SJCRH30 (cell line): ENCODE results near the gene TRMT10C. TPM values are rescaled to one million over a fixed set of nuclear protein-coding genes. Genes with fewer than 3 reads are reported as not detected.
"Not testable (repeated sequence)": the region's sequence is repeated elsewhere in the genome, so short reads cannot be mapped to it uniquely, and the experiment has no call there.

Experiments used
- DNase-seq, 2 experiments: peaks; one replicate each; pipeline ENCODE4 v3.0.0-alpha.2; 2015 to 2020
- H3K27ac ChIP-seq: fragments of 250-450 bp; sonication (Bioruptor Pico); 2 replicates; pipeline ENCODE4 v1.5.1; 2020; ENCODE audit warnings: mild to moderate bottlenecking, moderate library complexity
- H3K27me3 ChIP-seq: fragments of 250-450 bp; sonication (Bioruptor Pico); 2 replicates; pipeline ENCODE4 v1.5.1; 2020; ENCODE audit warnings: mild to moderate bottlenecking, moderate library complexity
- H3K36me3 ChIP-seq: fragments of 250-450 bp; sonication (Bioruptor Pico); 2 replicates; pipeline ENCODE4 v1.5.1; 2020; ENCODE audit warnings: mild to moderate bottlenecking, moderate library complexity
- H3K4me1 ChIP-seq: fragments of 250-450 bp; sonication (Bioruptor Pico); 2 replicates; pipeline ENCODE4 v1.5.1; 2020; ENCODE audit warnings: mild to moderate bottlenecking, moderate library complexity
- H3K4me3 ChIP-seq: fragments of 250-450 bp; sonication (Bioruptor Pico); 2 replicates; pipeline ENCODE4 v1.5.1; 2020; ENCODE audit warnings: mild to moderate bottlenecking, moderate library complexity
- H3K9me3 ChIP-seq: fragments of 250-450 bp; sonication (Bioruptor Pico); replicated peaks from 2 replicates; pipeline ENCODE4 v1.5.1; 2020; ENCODE audit warnings: mild to moderate bottlenecking, moderate library complexity
- total RNA-seq: library from RNA; depleted of rRNA; stranded (reverse); fragments of >200 nt; shearing (Covaris generic); gene quantifications from 2 replicates; pipeline ENCODE4 v1.2.3, GENCODE V29; 2014

The TRMT10C gene
- total RNA-seq, 1 experiment from 2014 or later = 88.6 TPM

- Histone ChIP-seq H3K36me3 (no peaks in the 10 kb centered on the region), H3K27ac (no peak overlapping the region), H3K4me1 (no peaks in the 10 kb centered on the region), H3K27me3 (no peaks in the 10 kb centered on the region; the same call in 1 of the 2 replicates), H3K9me3 (no peaks in the 10 kb centered on the region), H3K4me3 (no peak overlapping the region)
- no peak for DNase-seq
These were observed 28.1 kb upstream of the TRMT10C start for GRCh38 chr3:101533603-101533968.

- Histone ChIP-seq H3K36me3 (no peaks in the 10 kb centered on the region), H3K27ac (no peak overlapping the region), H3K9me3 (no peaks in the 10 kb centered on the region), H3K4me3 (no peak overlapping the region), H3K4me1 (no peaks in the 10 kb centered on the region), H3K27me3 (no peaks in the 10 kb centered on the region; the same call in 1 of the 2 replicates)
- DNase-seq = no peak
These were observed 26.4 kb upstream of the TRMT10C start for GRCh38 chr3:101535221-101535620.

- no peaks in the 10 kb centered on the region for H3K4me1 ChIP-seq
- no peaks in the 10 kb centered on the region for H3K9me3 ChIP-seq
- no peaks in the 10 kb centered on the region; the same call in 1 of the 2 replicates for H3K27me3 ChIP-seq
- H3K36me3 ChIP-seq = no peaks in the 10 kb centered on the region
- DNase-seq = no peak
- no peak overlapping the region for H3K4me3 ChIP-seq
- H3K27ac ChIP-seq = no peak overlapping the region
These were observed 25.4 kb upstream of the TRMT10C start for GRCh38 chr3:101536266-101536665.

GRCh38 chr3:101536955-101537354, 24.7 kb upstream of the TRMT10C start:
- H3K27ac ChIP-seq, H3K36me3 ChIP-seq, H3K4me1 ChIP-seq, H3K4me3 ChIP-seq, H3K9me3 ChIP-seq, DNase-seq, H3K27me3 ChIP-seq: not testable (repeated sequence)

- H3K9me3 ChIP-seq = no peaks in the 10 kb centered on the region
- H3K36me3 ChIP-seq = no peaks in the 10 kb centered on the region
- H3K27ac ChIP-seq = no peak overlapping the region
- no peak for DNase-seq
- no peak overlapping the region for H3K4me3 ChIP-seq
- no peaks in the 10 kb centered on the region for H3K4me1 ChIP-seq
- H3K27me3 ChIP-seq = no peaks in the 10 kb centered on the region
These were observed 18.7 kb upstream of the TRMT10C start for GRCh38 chr3:101542957-101543356.

GRCh38 chr3:101544161-101544850, 17.4 kb upstream of the TRMT10C start:
- DNase-seq = no peak
- Histone ChIP-seq H3K27me3 (no peaks in the 10 kb centered on the region), H3K4me1 (no peaks in the 10 kb centered on the region), H3K4me3 (no peak overlapping the region), H3K27ac (no peak overlapping the region), H3K9me3 (no peaks in the 10 kb centered on the region), H3K36me3 (no peaks in the 10 kb centered on the region)

- Histone ChIP-seq H3K27me3 (no peaks in the 10 kb centered on the region), H3K4me3 (no peak overlapping the region), H3K9me3 (no peaks in the 10 kb centered on the region), H3K27ac (no peak overlapping the region), H3K36me3 (no peaks in the 10 kb centered on the region), H3K4me1 (no peaks in the 10 kb centered on the region)
- DNase-seq = no peak
These were observed 13.1 kb upstream of the TRMT10C start for GRCh38 chr3:101548527-101549105.

- Histone ChIP-seq H3K9me3 (no peaks in the 10 kb centered on the region), H3K36me3 (no peaks in the 10 kb centered on the region), H3K4me1 (no peaks in the 10 kb centered on the region), H3K27ac (no peak overlapping the region), H3K27me3 (no peaks in the 10 kb centered on the region), H3K4me3 (no peak overlapping the region)
- DNase-seq = no peak
These were observed 12.2 kb upstream of the TRMT10C start for GRCh38 chr3:101549473-101549872.

GRCh38 chr3:101551359-101552081, 10.1 kb upstream of the TRMT10C start:
- not testable (repeated sequence) for H3K27ac ChIP-seq, H3K4me1 ChIP-seq, H3K27me3 ChIP-seq, H3K36me3 ChIP-seq, H3K4me3 ChIP-seq, DNase-seq, H3K9me3 ChIP-seq

- H3K36me3 ChIP-seq, H3K27me3 ChIP-seq, H3K4me3 ChIP-seq, H3K4me1 ChIP-seq, H3K27ac ChIP-seq, H3K9me3 ChIP-seq, DNase-seq: not testable (repeated sequence)
These were observed 8.3 kb upstream of the TRMT10C start for GRCh38 chr3:101553381-101553780.

- no peak overlapping the region for H3K4me3 ChIP-seq
- no peak for DNase-seq
- H3K9me3 ChIP-seq = no peaks in the 10 kb centered on the region
- no peaks in the 10 kb centered on the region for H3K4me1 ChIP-seq
- no peaks in the 10 kb centered on the region for H3K27me3 ChIP-seq
- H3K36me3 ChIP-seq = no peaks in the 10 kb centered on the region
- H3K27ac ChIP-seq = no peak overlapping the region
These were observed 5.6 kb upstream of the TRMT10C start for GRCh38 chr3:101556064-101556463.

- no peaks in the 10 kb centered on the region for H3K27me3 ChIP-seq
- peaks cover 47% of the 10 kb centered on the region for H3K36me3 ChIP-seq
- no peaks in the 10 kb centered on the region for H3K4me1 ChIP-seq
- no peak for DNase-seq
- no peak overlapping the region for H3K27ac ChIP-seq
- no peaks in the 10 kb centered on the region for H3K9me3 ChIP-seq
- H3K4me3 ChIP-seq = no peak overlapping the region
These were observed 6.1 kb downstream of the TRMT10C start for GRCh38 chr3:101567528-101568317.

- Histone ChIP-seq H3K27me3 (no peaks in the 10 kb centered on the region), H3K27ac (no peak overlapping the region), H3K4me1 (peaks cover 4% of the 10 kb centered on the region; the same call in 1 of the 2 replicates), H3K9me3 (no peaks in the 10 kb centered on the region), H3K36me3 (peaks cover 21% of the 10 kb centered on the region), H3K4me3 (no peak overlapping the region)
- peak in 1 of 2 experiments; percentile 36 for DNase-seq
These were observed 9.6 kb downstream of the TRMT10C start for GRCh38 chr3:101571028-101571895.
